Measurements from ENCODE around the gene PRKAR1B. TPM values are rescaled to one million over a fixed set of nuclear protein-coding genes. Genes with fewer than 3 reads are reported as not detected.

The PRKAR1B gene
- total and polyA plus RNA-seq, 7 donors = 9.5 to 26.6 (median 11.4) TPM

DNA sequence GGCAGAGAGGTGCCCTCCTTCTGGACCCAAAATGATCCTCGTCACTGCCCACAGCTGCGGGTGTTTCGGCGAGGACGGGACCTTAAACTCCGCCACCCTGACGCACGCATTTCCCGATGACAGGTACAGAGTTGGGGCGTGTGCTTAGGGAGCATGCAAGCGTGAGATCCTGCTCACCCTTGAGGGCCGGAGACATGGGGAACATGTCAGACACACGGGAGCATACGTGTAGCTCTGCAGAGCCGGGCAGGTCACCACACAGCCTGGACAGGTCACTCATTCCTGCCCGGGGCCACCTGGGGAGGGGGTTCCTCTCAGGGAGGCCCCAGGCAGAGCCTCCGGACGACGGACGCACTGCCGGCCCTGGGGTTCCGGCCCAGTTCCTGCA lies 149.8 kb downstream of the PRKAR1B start:
- Histone ChIP-seq H3K27ac (no peak overlapping the region), H3K36me3 (peaks cover 0 to 6% (median 0%) of the 10 kb centered on the region in 4 donors), H3K4me3 (no peak overlapping the region), H3K9me3 (no peaks in the 10 kb centered on the region), H3K4me1 (peaks cover 0 to 16% (median 14%) of the 10 kb centered on the region in 4 donors), H3K27me3 (no peaks in the 10 kb centered on the region)
- intact Hi-C loops (cut with DNase I) = no loop called here
- DNase-seq = no peak
- 97% methylated on average over 22 of the region's 22 CpGs for WGBS, 2 donors
- TF ChIP-seq POLR2AphosphoS5 (IDR thresholded peaks at IDR 0.05) (no peak), EP300 (IDR thresholded peaks at IDR 0.05) (no peak), POLR2A (IDR thresholded peaks at IDR 0.05) (no peak)
- TF ChIP-seq, protein P1, sequence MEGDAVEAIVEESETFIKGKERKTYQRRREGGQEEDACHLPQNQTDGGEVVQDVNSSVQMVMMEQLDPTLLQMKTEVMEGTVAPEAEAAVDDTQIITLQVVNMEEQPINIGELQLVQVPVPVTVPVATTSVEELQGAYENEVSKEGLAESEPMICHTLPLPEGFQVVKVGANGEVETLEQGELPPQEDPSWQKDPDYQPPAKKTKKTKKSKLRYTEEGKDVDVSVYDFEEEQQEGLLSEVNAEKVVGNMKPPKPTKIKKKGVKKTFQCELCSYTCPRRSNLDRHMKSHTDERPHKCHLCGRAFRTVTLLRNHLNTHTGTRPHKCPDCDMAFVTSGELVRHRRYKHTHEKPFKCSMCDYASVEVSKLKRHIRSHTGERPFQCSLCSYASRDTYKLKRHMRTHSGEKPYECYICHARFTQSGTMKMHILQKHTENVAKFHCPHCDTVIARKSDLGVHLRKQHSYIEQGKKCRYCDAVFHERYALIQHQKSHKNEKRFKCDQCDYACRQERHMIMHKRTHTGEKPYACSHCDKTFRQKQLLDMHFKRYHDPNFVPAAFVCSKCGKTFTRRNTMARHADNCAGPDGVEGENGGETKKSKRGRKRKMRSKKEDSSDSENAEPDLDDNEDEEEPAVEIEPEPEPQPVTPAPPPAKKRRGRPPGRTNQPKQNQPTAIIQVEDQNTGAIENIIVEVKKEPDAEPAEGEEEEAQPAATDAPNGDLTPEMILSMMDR (IDR thresholded peaks at IDR 0.05) = no peak

DNA sequence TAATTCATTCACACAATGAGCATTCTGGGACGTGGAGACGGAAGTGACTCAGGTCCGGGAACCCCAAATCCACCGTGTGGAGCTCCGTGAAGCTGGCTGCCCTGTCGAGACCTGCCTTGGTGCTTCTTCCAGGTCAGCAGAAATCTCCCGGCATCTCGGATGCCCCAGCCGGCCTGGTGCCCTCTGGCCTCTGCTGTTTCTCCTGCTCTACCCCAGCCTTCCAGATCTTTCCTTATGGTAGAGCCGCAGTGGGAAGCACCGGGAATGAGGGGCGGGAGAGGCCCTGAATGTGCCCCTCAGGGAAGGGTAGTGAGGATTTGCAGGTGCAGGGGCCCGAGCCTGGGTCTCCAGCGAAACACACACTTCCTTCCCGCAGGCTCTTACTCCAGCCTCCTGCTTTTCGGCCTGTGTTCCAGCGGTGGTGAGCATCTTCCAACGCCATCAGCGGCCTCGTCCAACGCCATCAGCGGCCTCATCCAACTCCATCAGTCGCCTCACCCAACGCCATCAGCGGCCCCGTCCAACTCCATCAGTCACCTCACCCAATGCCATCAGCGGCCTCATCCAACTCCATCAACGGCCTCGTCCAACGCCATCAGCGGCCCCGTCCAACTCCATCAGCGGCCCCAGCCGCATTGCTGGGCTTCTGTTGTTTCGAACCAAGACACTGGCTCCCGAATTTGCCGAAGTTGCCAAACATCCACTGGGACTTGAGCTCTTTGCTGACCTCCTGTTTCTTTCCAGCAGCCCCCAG lies 150.4 kb downstream of the PRKAR1B start:
- Histone ChIP-seq H3K4me3 (no peak overlapping the region), H3K36me3 (peaks cover 0 to 6% (median 0%) of the 10 kb centered on the region in 4 donors), H3K27ac (no peak overlapping the region), H3K4me1 (peaks cover 0 to 16% (median 14%) of the 10 kb centered on the region in 4 donors), H3K9me3 (no peaks in the 10 kb centered on the region), H3K27me3 (no peaks in the 10 kb centered on the region)
- DNase-seq = no peak
- intact Hi-C loops (cut with DNase I) = no loop called here
- TF ChIP-seq POLR2AphosphoS5 (IDR thresholded peaks at IDR 0.05) (no peak), POLR2A (IDR thresholded peaks at IDR 0.05) (no peak), EP300 (IDR thresholded peaks at IDR 0.05) (no peak)
- TF ChIP-seq, protein P1 (IDR thresholded peaks at IDR 0.05) = no peak
- 95% methylated on average over 37 of the region's 37 CpGs for WGBS, 2 donors

DNA sequence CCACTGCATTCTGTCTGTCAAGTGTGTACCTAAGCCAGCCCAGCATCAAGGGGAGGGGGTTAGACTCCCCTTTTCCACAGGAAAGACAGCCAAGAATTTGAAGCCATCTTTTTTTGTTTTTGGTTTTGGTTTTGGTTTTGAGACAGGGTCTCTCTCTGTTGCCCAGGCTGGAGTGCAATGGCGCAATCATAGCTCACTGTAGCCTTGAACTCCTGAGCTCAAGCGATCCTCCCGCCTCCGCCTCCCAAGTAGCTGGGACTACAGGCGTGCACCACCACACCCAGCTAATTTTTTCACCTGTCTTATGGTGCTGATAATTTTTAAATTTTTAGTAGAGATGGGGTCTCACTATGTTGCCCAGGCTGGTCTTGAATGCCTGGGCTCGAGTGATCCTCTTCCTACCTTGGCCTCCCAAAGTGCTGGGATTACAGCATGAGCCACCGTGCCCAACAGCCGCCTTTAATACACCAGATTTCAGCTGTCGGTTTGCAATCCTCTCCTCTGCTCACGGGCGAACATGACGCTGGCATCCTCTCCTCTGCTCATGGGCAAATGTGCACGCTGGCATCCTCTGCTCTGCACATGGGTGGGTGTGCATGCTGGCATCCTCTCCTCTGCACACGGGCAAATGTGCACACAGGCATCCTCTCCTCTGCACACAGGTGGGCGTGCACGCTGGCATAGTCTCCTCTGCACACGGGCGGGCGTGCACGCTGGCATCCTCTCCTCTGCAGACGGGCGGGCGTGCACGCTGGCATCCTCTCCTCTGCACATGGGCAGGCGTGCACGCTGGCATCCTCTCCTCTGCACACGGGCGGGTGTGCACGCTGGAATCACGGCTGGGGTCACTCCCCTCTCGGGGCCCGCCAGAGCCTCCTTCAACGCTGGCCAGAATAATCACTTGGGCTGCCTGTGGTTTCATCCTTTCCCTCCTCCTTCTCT lies 151.4 kb downstream of the PRKAR1B start:
- Histone ChIP-seq H3K4me3 (no peak overlapping the region), H3K9me3 (no peaks in the 10 kb centered on the region), H3K27ac (no peak overlapping the region), H3K4me1 (peaks cover 0 to 16% (median 14%) of the 10 kb centered on the region in 4 donors), H3K27me3 (no peaks in the 10 kb centered on the region), H3K36me3 (peaks cover 0 to 6% (median 0%) of the 10 kb centered on the region in 4 donors)
- WGBS, 2 donors = 91 to 94% methylated on average over 33 of the region's 33 CpGs
- DNase-seq = no peak
- TF ChIP-seq, protein P1 (IDR thresholded peaks at IDR 0.05) = no peak
- TF ChIP-seq POLR2A (IDR thresholded peaks at IDR 0.05) = no peak
- TF ChIP-seq EP300 (IDR thresholded peaks at IDR 0.05) = no peak
- TF ChIP-seq POLR2AphosphoS5 (IDR thresholded peaks at IDR 0.05) = no peak
- intact Hi-C loops (cut with DNase I) = no loop called here

DNA sequence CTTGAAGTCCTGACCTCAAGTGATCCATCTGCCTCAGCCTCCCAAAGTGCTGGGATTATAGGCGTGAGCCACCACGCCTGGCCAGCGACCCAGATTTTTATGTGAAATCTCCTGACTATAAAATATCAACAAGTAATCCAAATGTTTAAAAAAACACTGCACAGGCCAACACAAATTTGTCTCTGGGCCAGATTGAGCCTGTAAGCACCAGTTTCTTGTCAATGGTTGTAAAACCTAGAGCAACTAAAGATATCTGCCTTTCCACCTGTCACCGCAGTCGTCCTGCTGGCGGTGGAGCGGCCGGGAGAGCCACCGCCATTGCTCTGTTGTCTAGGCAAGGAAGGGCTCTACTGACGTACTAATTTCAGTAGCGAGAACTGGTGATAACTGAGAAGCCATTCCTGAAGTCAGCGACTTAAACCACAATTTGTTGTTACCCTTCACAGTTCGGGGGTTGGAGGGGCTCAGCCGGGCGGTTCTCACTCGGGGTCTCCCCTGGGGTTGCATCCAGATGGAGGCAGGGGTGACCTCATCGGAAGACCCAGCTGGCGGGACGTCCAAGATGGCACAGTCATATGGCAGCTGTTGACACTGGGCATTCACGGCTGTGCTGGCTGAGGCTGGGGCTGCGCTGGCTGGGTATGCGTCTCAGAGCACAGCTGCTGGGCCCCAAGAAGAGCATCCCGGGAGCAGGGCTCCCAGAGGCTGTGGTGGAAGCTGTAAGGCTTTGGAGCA lies 152.3 kb downstream of the PRKAR1B start:
- TF ChIP-seq POLR2AphosphoS5 (IDR thresholded peaks at IDR 0.05) (peak in 1 of 4 donors; percentile 24), POLR2A (IDR thresholded peaks at IDR 0.05) (no peak), EP300 (IDR thresholded peaks at IDR 0.05) (no peak)
- TF ChIP-seq, protein P1 (IDR thresholded peaks at IDR 0.05) = no peak
- Histone ChIP-seq H3K36me3 (peaks cover 0 to 6% (median 0%) of the 10 kb centered on the region in 4 donors), H3K27ac (peak overlapping the region in 3 of 4 donors; percentile 30 to 59 (median 31)), H3K4me1 (peaks cover 0 to 16% (median 14%) of the 10 kb centered on the region in 4 donors), H3K27me3 (no peaks in the 10 kb centered on the region), H3K4me3 (no peak overlapping the region), H3K9me3 (no peaks in the 10 kb centered on the region)
- no peak for DNase-seq
- intact Hi-C loops (cut with DNase I) = no loop called here
- 53 to 80% methylated on average over 23 of the region's 23 CpGs for WGBS, 2 donors

Data from sigmoid colon (tissue), 7 donors.